Gastrocnemius medialis (tissue), 4 donors: Measurements from ENCODE around the gene TRAF1. TPM values are rescaled to one million over a fixed set of nuclear protein-coding genes. Genes with fewer than 3 reads are reported as not detected.

Experiments
- ATAC-seq, 2 donors: fragments of 150-250 bp; one replicate each; pipeline ENCODE4 v1.9.1; 2016
- DNase-seq, 2 donors: peaks; one replicate each; pipeline ENCODE4 v3.0.0-alpha.2; 2019
- H3K27ac ChIP-seq, 4 donors: fragments of 200-600 bp; sonication (generic); 1 replicate in 1 of 4; 2 replicates in 3 of 4; pipeline ENCODE4 v1.5.1; 2016 to 2018; ENCODE audit warnings: mild to moderate bottlenecking in 2 of 4, moderate library complexity in 1 of 4
- H3K27me3 ChIP-seq, 3 donors: fragments of 200-600 bp; sonication (generic) in 2 of 3; 1 replicate in 1 of 3; 2 replicates in 2 of 3; pipeline versions ENCODE4 v1.5.1 to v1.6.0; 2016 to 2019; ENCODE audit warnings: mild to moderate bottlenecking in 1 of 3, moderate library complexity in 1 of 3
- H3K36me3 ChIP-seq, 2 donors: fragments of 200-600 bp; sonication (generic) in 1 of 2; one replicate each; pipeline ENCODE4 v1.5.1; 2017 to 2018
- H3K4me1 ChIP-seq, 2 donors: fragments of 200-600 bp; sonication (generic) in 1 of 2; one replicate each; pipeline ENCODE4 v1.5.1; 2016 to 2017; ENCODE audit warnings: mild to moderate bottlenecking in 2 of 2
- H3K4me3 ChIP-seq, 4 donors: fragments of 200-600 bp; sonication (generic) in 3 of 4; 1 replicate in 1 of 4; 2 replicates in 3 of 4; pipeline ENCODE4 v1.5.1; 2016 to 2019; ENCODE audit warnings: mild to moderate bottlenecking in 2 of 4
- H3K9me3 ChIP-seq, 3 donors: fragments of 200-600 bp; sonication (generic) in 2 of 3; 1 replicate in 1 of 3; 2 replicates in 2 of 3; pipeline ENCODE4 v1.5.1; 2016 to 2019
- POLR2A ChIP-seq, 2 donors: fragments of 450-650 bp; IDR thresholded peaks; one replicate each; pipeline ENCODE4 v1.6.1; 2017; ENCODE audit warnings: antibody characterized with exemption in 2 of 2, mild to moderate bottlenecking in 2 of 2, moderate library complexity in 2 of 2
- in situ Hi-C, 4 donors: fragments of 200-750 bp; cut with MboI; loops; one replicate each; pipeline versions ENCODE4 v1.15.0 to v1.8.0; 2017; ENCODE audit warnings: low sequenced_read_pairs in 4 of 4
- intact Hi-C: fragments of 100-400 bp; cut with DNase I; formaldehyde crosslinking; loops from one replicate; pipeline ENCODE4 v1.15.1; 2023; ENCODE audit warnings: low total_unique reads
- total RNA-seq, 4 donors: library from RNA; depleted of rRNA; stranded (reverse); fragments of >200 nt; gene quantifications; one replicate each; pipeline versions ENCODE4 v1.1.0 to v1.2.3, GENCODE V29; 2016
- TF ChIP-seq, protein P1 (sequence below), 5 experiments: fragments of 450-650 bp in 3 of 5; fragments of 200-600 bp in 2 of 5; sonication (generic) in 2 of 5; IDR thresholded peaks in 4 of 5; conservative IDR thresholded peaks in 1 of 5; 1 replicate in 4 of 5; 2 replicates in 1 of 5; pipeline ENCODE4 v1.5.1; 2016 to 2019; ENCODE audit warnings: antibody characterized with exemption in 5 of 5, mild to moderate bottlenecking in 3 of 5, moderate library complexity in 3 of 5

The TRAF1 gene
- total RNA-seq, 4 donors from 2014 or later, result 0.42 to 1.6 (median 0.77) TPM

DNA sequence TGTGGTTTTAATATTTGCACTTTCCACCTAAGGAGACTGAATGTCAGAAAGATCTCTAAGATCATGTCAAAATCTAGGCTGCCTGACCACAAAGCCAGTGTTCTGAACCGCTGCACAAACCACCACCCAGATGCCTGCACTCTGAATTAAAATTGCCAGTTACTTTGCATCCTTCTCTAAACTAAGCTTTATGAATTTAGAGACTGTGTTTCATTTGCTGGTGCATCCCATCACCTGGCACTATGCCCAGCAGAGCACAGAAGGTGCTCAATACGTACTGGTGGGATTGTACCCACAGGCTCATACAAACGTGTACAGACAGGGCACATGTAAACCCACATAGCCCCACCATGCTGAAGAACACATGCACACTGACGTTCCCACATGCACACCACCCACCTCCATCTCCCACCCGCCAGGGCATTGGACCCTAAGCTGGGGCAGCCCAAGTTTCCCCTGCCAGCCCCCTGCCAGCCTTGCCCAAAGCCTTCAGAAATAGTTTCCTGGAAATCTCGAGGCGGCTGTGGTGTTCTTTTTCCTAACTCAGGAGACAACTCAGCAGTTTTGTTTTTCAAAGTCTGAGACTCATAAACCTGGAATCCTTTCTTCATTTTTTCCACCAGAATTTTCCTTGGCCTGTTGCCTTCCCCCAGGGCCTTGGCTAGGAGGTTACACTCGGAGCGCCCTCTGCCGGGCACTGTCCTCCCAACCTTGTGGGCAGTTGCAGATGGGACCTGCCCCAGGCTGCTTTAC lies 9.6 kb upstream of the TRAF1 start:
- DNase-seq, result peak; percentile 76 to 80
- H3K4me1 ChIP-seq, result peaks cover 22 to 23% of the 10 kb centered on the region in 2 donors
- in situ Hi-C loops, result loop anchor here (5.0 to 25.0 kb wide), 5 partner anchors 61 to 181 kb away; partner anchors contain the start of gene PHF19 (in 3 of the 4)

DNA sequence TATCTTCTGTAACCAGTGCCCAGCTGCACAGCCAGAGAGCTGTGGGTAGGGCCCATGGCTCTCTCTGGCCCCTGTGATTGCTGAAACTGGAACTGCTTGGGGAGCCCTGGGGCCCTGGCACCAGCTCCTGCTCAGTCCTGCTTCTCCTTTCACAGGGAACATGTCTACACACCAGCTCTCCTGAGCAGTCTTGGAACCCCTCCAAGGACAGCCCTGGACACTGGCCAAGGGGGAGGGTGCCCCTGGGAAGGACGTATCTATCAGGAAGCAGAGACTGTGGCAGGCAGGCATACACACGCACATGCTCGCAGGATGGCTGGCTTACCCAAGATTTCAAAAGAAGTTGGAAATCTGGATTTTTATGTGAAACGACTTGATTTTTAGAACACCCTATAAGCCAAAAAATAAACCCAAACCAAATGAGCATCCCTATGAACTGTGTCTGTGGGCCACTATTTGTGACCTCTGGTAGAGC lies 8.8 kb upstream of the TRAF1 start:
- Histone ChIP-seq H3K4me1 (peaks cover 23 to 26% of the 10 kb centered on the region in 2 donors), H3K36me3 (no peaks in the 10 kb centered on the region)

More for the DNA sequence above, 9.6 kb upstream of the TRAF1 start:
- ATAC-seq, result peak; percentile 80 to 83
- H3K27ac ChIP-seq, result peak overlapping the region; percentile 53 to 72 (median 60)
- no peaks in the 10 kb centered on the region for H3K36me3 ChIP-seq
- H3K27me3 ChIP-seq, result no peaks in the 10 kb centered on the region
- TF ChIP-seq, protein P1, sequence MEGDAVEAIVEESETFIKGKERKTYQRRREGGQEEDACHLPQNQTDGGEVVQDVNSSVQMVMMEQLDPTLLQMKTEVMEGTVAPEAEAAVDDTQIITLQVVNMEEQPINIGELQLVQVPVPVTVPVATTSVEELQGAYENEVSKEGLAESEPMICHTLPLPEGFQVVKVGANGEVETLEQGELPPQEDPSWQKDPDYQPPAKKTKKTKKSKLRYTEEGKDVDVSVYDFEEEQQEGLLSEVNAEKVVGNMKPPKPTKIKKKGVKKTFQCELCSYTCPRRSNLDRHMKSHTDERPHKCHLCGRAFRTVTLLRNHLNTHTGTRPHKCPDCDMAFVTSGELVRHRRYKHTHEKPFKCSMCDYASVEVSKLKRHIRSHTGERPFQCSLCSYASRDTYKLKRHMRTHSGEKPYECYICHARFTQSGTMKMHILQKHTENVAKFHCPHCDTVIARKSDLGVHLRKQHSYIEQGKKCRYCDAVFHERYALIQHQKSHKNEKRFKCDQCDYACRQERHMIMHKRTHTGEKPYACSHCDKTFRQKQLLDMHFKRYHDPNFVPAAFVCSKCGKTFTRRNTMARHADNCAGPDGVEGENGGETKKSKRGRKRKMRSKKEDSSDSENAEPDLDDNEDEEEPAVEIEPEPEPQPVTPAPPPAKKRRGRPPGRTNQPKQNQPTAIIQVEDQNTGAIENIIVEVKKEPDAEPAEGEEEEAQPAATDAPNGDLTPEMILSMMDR (IDR thresholded peaks at IDR 0.05 in 4 of 5, conservative IDR thresholded peaks at IDR 0.05 in 1 of 5), result peak; percentile 78 to 88 (median 79)
- no peak for TF ChIP-seq POLR2A (IDR thresholded peaks at IDR 0.05)
- H3K9me3 ChIP-seq, result no peaks in the 10 kb centered on the region
- no peak overlapping the region for H3K4me3 ChIP-seq
- intact Hi-C loops, result loop anchor here (1.0 to 2.0 kb wide), 3 partner anchors 59 to 180 kb away; partner anchors contain the start of gene PHF19

DNA sequence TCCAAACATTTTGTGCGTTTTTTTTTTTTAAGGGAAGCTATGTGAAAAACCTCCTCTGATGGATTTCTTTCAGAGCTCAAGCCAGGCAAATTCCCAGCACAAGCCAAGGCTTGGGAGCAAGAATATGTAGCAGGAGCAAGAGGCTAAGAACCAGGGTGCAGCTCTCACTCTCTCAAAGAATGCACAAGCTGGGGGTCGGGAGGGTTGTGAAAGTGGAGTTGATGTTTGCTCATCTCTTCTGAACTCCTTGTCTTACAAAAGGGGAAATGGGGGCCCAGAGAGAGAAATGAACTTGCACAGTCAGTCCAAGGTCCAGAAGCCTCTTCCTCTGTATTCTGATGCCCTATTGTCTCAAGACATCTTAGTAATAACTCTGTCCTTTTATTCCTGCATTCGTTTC lies 7.7 kb upstream of the TRAF1 start:
- no peak for TF ChIP-seq POLR2A (IDR thresholded peaks at IDR 0.05)
- TF ChIP-seq, protein P1 (IDR thresholded peaks at IDR 0.05 in 4 of 5, conservative IDR thresholded peaks at IDR 0.05 in 1 of 5), result no peak
- ATAC-seq (no peak), DNase-seq (no peak)
- Histone ChIP-seq H3K27ac (no peak overlapping the region), H3K9me3 (no peaks in the 10 kb centered on the region), H3K27me3 (no peaks in the 10 kb centered on the region), H3K4me1 (peaks cover 28% of the 10 kb centered on the region in 2 donors), H3K4me3 (no peak overlapping the region), H3K36me3 (no peaks in the 10 kb centered on the region)
- in situ Hi-C loops (loop anchor here in 3 of 4 donors (10.0 to 25.0 kb wide), 3 partner anchors 59 to 179 kb away; partner anchors contain the start of gene PHF19 (in 3 of the 3)), intact Hi-C loops (loop anchor here (2.0 kb wide), 1 partner anchor 145 kb away; no protein-coding TSS in a partner anchor)

More for the DNA sequence above, 8.8 kb upstream of the TRAF1 start:
- in situ Hi-C loops (loop anchor here (5.0 to 25.0 kb wide), 5 partner anchors 61 to 181 kb away; partner anchors contain the start of gene PHF19 (in 3 of the 4)), intact Hi-C loops (loop anchor here (2.0 kb wide), 1 partner anchor 147 kb away; no protein-coding TSS in a partner anchor)
- H3K9me3 ChIP-seq, result no peaks in the 10 kb centered on the region
- DNase-seq (peak; percentile 68 to 91), ATAC-seq (peak; percentile 62 to 73)
- TF ChIP-seq, protein P1 (IDR thresholded peaks at IDR 0.05 in 4 of 5, conservative IDR thresholded peaks at IDR 0.05 in 1 of 5), result no peak
- peak in 1 of 2 donors; percentile 20 for TF ChIP-seq POLR2A (IDR thresholded peaks at IDR 0.05)
- no peak overlapping the region for H3K4me3 ChIP-seq
- H3K27me3 ChIP-seq, result no peaks in the 10 kb centered on the region
- H3K27ac ChIP-seq, result peak overlapping the region; percentile 53 to 72 (median 60)

DNA sequence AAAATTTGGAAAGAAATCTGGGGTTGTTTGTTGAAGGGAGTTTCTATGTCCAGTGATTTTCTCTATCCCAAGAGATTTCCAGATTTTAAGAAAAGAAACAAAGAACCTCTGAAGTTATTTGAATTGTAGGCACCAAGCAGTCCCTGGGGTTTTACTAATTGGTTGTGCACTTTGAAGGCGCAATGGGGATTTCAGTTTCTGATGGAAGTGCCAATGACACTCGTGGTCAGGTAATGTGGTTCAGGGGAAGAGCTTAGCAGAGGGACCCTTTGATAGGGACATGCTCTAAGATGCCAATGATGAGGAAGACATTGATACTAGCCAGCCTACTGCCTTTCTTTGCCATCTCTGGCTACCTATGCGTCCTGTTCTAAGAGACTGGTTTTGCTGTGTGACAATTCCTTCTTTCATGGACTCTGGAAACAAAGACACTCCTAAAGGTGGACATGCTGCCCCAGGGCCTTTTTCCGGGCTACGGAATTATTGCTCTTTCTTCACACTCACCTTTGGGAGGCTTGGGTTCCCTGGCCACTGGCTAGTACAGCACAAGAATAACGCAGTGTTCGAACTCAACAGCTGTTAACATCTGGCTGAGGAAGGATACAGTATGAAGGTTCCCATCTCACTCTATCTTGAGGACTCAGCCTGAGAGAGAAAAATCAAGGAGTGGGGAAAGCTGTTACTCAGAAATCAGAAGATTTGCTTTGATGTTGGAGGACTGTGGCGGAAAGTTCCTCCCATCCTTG lies 6.9 kb upstream of the TRAF1 start:
- in situ Hi-C loops, result loop anchor here in 3 of 4 donors (10.0 to 25.0 kb wide), 3 partner anchors 59 to 179 kb away; partner anchors contain the start of gene PHF19 (in 3 of the 3)
- no peak overlapping the region for H3K27ac ChIP-seq
- no peaks in the 10 kb centered on the region for H3K9me3 ChIP-seq
- intact Hi-C loops, result loop anchor here (2.0 kb wide), 1 partner anchor 145 kb away; no protein-coding TSS in a partner anchor
- DNase-seq (no peak), ATAC-seq (no peak)
- H3K36me3 ChIP-seq, result no peaks in the 10 kb centered on the region
- H3K27me3 ChIP-seq, result no peaks in the 10 kb centered on the region
- H3K4me3 ChIP-seq, result no peak overlapping the region
- peaks cover 28 to 29% of the 10 kb centered on the region in 2 donors for H3K4me1 ChIP-seq
- TF ChIP-seq POLR2A (IDR thresholded peaks at IDR 0.05), result no peak
- TF ChIP-seq, protein P1 (IDR thresholded peaks at IDR 0.05 in 4 of 5, conservative IDR thresholded peaks at IDR 0.05 in 1 of 5), result no peak
